Subcutaneous preadipocyte (primary cell): ENCODE results near the gene GBE1. TPM values are rescaled to one million over a fixed set of nuclear protein-coding genes. Genes with fewer than 3 reads are reported as not detected.

Experiments
- small RNA-seq: library from RNA; depleted of rRNA; stranded (forward); fragments of <200 nt; gene quantifications from one replicate; pipeline ENCODE3, GENCODE V24; 2012
- total RNA-seq: library from RNA; depleted of rRNA; stranded (reverse); fragments of >200 nt; gene quantifications from 2 replicates; pipeline ENCODE4 v1.2.3, GENCODE V29; 2012

GBE1 gene
- 201 and 233 TPM in 2 replicates for total RNA-seq

DNA sequence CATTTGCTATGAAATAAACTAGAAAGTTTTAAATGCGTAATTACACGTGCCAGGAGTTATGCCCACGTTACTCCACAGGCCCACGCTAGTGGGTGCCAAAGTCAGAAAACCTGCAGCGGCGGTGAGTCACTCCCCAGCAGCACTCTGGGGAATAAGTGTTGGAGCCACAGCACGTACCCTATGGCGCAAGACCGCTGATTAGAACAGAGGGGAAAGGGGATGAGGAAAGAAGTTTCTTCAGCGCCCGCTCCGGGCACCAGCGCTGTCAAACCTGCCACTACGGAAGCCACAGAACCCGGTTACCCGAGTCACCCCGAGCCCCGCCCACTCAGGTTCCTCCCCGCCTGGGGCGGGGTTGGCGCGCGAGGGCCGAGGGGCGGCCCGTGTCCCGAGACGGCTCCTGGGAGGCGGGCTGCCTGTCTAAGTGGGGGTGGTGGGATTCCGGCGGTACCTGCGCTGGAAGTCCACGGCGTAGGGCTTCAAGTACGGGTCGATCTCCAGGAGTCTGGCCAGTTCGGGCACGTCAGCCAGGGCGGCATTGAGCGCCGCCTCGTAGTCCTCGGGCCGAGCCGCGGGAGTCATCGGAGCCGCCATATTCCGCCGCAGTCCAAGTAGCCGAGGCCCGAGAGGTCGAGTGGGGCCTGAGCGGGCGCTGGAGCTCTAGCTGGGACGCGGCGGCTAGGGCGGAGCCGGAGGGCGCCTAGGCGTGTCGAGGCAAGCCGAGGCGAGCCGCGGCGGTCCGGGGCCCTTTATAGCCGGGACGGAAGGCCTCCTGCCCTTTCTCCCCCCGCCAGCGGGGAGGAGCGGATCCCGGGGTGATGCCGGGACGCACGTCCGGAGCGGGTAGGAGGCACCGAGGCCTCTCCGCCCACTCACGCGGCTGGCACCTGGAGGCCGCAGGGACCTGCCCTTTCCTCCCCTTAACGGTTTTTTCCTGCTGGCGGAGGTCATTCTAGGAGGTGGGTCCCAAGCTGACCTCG, at the start of gene GBE1:
Gene GBE1, minus strand, starts transcription at position 722 of the 980 bp plus-strand sequence. Its CDS starts 128 bp downstream, at position 594.

Small RNA genes lying within 50 kb of the gene (small RNA-seq; reads per million reads assigned to genes)
- gene AC017015.1: not detected
- 0.85 reads per million, percentile 51 among the genes with 10 or more reads in this experiment for gene RNU2-28P
